HuH-7 (cell line): ENCODE results near the gene IFRD2.
"Not testable (repeated sequence)": the region's sequence is repeated elsewhere in the genome, so short reads cannot be mapped to it uniquely, and the experiment has no call there.

ENCODE experiments used
- DNase-seq: peaks from one replicate; pipeline ENCODE4 v3.0.0; 2011; ENCODE audit warnings: low spot score

IFRD2 gene

DNA sequence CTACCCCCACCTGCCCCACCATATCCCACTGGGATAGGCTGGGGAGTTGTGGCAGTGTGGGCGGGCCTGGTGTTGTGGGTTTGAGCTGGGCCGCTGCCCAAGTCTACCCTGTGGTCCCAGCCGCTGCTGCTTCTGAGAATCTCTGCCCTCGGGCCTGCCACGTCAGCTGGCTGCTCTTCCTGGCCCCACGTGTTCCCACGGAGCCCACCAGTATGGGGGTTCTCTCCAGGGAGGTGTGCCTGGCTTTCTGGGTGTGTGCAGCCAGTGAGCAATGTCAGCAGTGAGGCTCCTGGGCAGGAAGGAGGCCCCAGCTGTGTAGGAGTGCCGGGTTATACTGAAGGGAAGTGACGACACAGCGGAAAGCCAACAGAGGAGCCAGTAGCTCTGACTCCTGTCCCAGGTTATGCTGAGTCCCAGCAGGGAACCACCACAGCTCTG is 45.7 kb downstream of the IFRD2 start:
- no peak for DNase-seq

DNA sequence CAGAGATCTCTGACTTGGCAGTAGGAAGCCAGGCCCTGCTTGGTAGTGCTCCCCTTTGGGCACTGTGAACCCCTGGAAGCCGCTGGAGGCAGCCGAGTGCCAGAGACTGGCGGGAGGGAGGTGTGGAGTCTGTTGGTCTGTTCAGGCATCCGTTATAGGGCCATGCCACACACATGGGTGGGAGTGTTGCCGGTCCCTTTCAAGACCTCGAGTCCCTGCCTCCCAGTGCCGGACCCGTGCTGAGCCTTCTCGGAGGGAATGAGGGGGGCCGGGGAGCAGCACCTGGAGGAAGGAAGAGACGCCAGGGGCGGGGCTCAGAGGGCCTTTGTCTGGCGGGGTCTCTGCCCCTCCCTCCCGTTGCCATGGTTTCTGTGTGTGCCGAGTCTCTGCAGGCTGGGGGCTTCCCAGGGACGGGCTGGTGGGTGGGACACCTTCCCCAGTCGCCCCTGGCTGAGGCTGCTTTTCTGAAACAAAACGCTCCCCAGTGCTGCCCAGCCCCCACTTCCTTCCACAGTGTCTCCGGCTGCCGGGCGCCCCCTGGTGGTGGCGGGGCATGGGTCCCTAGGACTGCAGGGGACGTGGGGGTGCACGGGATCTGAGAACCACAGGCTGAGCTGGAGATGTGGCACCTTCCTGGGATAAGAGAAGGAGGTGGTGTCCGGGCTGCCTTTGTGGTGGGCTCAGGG is 46.3 kb downstream of the IFRD2 start:
- peak; percentile 88 for DNase-seq

GRCh38 chr3:50245251-50245745 is 46.9 kb downstream of the IFRD2 start:
- no peak for DNase-seq

- not testable (repeated sequence) for DNase-seq
Measured at GRCh38 chr3:50244813-50245212, 47.4 kb downstream of the IFRD2 start.

GRCh38 chr3:50243543-50243895 is 48.7 kb downstream of the IFRD2 start:
- no peak for DNase-seq

DNA sequence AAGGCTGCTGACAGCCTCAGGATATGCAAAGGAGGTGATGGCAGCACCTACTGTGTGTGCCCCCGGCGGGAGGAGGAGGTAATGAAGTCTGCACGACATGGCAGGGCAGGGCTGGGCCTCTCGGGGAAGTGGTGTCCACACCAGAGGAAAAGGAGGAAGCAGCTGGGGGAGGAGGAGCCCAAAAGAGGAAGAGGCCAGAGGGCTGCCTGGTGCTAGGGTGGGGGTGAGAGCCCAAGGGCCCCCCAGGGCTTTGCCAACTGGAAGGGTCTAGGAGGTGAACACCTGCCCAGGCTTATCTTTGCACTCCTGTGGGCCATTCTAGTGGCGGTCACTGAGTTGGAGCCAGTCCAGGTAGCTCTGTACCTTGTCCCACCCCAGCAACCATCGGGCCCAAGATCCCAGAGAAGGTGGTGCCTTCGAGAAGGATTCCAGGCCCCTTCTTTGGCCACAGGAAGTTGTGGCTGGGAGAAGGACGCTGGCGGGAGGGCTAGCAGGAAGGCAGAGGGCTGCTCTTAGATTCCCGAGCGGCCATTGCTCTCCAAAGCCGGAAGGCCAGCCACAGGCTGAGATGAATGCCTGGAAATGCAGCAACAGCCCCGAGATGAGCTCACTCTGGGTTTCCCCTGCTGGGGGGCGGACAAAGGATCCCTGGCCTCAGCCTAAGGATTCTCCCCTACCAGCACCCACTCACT is 49.2 kb downstream of the IFRD2 start:
- DNase-seq = no peak

DNA sequence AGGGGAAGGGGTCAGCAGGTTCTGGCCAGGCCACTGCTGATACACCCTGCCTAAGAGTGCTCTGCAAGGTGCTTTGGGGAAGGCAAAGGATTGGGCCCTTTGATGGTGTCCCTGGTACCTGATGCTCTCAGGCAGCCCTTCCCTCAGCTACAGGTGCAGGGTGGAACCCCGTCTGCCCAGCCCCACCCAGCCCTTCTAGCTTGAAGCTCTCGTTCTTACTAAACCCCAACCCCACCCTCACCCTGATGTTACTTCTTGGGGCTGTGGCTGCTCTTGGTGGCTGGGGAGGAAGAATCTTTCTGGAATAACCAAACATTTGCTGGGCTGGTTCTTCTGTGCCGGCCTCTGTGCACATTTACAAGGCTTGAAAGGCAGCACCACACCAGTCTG is 49.9 kb downstream of the IFRD2 start:
- DNase-seq = no peak

- DNase-seq = no peak
Measured at GRCh38 chr3:50241713-50242380, 50.4 kb downstream of the IFRD2 start.

- no peak for DNase-seq
Measured at GRCh38 chr3:50241163-50241562, 51.1 kb downstream of the IFRD2 start.

GRCh38 chr3:50239649-50240048 is 52.6 kb downstream of the IFRD2 start:
- DNase-seq = no peak

DNA sequence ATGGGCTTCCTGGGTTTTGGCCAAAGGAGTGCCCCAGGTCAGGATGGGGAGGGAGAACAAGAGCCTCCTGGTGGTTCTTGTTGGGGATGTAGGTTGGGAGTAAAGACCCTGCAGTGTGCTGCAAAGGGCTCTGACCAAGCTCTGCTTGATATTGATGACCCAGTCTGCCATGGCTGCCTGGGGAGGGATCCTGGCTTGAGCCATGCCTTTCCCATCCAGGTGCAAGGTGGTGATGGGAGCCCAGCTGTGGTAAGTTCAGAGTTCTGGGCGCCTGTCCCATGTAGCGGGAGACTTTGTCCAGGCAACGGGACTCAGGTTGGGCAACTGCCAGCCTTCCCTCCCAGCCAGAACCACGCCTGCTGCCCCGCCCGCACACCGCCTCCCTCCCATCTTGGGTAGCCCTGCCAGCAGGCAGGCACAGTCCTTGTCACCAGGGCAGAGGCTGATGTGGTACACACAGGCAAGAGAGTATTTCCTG is 53.6 kb downstream of the IFRD2 start:
- no peak for DNase-seq

GRCh38 chr3:50237754-50238548 is 54.3 kb downstream of the IFRD2 start:
- no peak for DNase-seq
